ENCODE measurements around the gene ACBD4.

GRCh38 chr17:45164734-45165269 lies 29.3 kb downstream of the ACBD4 start:
- TF ChIP-seq CTCF (IDR thresholded peaks at IDR 0.05; ENCODE audit: low read depth, low read length, missing input control) (no peak), MAX (IDR thresholded peaks at IDR 0.05) (no peak), REST (IDR thresholded peaks at IDR 0.05) (no peak), ATF3 (IDR thresholded peaks at IDR 0.05) (no peak), RAD21 (IDR thresholded peaks at IDR 0.05) (no peak)
